GM19023 (cell line): ENCODE data around the gene ARMH3.
A peak's percentile ranks its signal among the peaks of the same experiment; 100 is the strongest.

Source experiments
- ATAC-seq: cut with Tn5 transposase; IDR thresholded peaks from one replicate; pipeline ENCODE4 v1.9.1; 2021; ENCODE audit warnings: mild to moderate bottlenecking, moderate library complexity; ENCODE audit not compliant: unreplicated experiment

ARMH3 gene

DNA sequence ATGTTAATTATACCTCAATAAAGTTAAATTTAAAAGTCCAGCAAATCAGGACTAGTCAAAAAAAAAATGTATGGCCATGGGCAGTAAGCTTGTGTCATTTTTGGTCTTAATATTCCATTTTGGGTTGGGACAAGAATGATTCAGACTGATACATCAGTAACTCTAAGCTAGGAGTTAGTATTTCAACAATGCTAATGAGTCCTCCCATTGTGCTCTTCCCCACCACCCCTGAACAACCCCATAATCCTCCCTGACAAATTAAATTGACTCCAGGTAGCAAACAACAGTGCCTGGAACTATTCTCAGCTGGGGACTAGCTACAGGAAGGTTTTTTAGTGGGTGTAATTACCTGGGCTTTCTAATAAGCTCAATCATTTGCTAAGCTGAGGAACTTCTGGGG is 181.7 kb downstream of the ARMH3 start:
- no peak for ATAC-seq

DNA sequence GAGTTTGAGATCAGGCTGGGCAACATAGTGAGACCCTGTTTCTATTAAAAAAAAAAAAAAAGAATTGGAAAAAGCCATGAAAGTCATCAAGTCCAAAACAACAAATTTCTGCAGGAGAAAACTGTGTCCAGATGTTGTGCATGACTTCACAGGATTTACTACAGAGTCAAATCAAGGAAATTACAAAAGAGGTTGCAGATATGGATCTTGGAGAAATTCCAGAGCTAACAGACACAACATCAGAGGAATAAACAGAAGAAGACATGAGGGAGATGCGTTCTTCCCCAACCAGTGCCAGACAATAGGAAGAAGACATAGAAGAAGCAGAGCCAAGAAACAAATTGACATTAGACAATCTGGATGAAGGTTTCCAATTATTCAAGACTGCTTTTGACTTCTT is 188.0 kb downstream of the ARMH3 start:
- ATAC-seq = no peak

DNA sequence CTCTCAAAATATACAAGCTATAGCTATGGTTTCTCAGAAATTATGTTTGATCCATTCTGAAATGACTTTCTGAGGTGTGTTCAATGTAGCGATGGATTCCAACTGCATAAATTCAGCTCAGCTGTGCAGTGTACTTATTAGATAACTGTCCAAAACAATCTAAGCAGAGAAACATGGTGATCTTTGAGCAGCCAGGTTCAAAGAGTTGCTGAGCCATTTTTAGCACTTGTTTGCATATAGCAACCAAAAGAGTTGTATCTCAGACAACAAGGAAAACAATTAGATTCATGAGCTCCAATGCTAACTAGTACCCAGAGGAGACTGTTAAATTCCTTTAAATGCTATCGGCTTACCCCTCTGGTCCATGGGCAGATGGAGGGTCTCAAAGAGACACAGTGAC is 196.4 kb downstream of the ARMH3 start:
- ATAC-seq = no peak

DNA sequence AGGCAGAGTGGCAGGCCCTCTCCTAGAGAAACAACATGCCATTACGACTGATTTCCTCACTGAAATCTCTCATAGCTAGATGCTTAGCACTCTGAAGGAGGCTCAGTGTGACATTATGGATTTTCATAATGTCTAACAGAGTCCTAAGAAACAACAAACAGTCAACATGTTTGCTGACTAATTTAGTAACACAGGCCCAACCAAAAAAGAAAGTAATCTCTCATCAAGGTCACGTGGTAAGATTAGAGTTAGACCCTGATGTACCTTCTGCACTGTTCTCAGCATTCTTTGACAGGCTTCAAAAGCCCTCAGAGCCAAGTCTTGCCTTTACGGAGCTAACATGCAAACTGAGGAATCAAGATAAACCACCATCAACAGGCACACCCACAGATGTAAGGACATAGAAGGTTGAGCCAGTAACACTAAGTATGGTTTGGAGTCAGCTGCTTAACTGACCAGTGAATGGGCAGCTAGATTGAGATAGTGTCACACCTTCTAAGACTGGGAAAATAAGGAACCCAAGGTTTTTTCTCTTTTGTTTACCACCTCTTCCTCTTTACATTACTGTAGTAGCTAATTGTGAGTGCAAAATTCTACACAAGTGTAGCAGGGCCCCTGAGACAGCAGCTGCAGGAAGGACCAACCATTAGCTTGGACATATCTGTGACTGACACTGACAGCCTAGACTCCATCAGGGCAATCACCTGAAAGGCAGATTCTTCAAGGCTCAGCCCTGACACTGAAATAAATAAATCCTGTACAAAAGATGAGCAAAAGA is 197.1 kb downstream of the ARMH3 start:
- peak; percentile 75 for ATAC-seq

DNA sequence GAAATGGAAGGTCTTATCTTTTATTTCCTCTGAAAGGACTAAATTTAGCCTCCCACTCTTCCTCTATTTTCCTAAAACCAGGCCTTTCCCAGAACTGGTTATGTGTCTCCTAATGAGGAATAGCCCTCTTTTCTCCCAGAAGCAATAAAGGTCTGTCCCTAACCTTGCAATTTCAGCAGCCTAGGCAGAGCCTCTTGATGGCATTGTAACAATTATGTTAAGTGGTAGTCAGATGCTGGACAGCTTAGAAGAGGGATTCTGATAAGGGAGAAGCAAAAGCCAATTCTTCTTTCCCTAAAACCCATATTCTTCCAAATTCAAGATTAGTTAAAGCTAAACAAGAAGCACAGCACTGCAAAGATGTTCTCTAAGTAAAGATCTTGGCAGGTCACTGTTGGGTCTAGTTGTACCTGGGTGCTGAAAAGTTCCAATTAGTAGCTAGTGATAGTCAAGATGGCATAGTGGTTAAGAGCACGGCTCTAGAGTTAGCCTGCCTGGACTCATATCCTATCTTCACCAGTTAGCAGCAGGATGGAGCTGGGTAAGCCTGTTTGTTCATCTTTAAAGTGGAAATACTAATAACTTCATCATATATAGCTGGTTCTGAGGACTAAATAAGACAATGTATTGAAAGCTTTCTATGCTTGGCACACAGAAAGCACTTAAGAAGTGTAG is 198.0 kb downstream of the ARMH3 start:
- ATAC-seq = no peak

DNA sequence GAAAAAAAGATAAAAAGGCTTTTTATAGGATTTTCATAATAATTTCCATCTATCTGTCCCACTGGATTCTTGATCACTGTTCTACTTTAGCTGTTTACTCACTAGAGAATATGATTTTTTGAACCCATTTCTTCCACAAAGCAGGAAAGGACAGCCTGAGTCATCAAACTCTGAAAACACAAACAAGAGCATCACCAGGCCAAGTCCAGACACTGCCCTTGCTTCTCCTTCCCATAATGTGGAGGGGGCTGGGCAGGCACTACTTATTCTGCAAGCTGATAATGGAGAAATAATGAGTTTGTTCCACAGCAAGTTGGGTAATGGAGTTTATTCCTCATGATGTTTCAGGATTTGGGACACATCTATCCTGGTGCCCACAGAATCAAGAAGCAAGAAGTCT is 199.3 kb downstream of the ARMH3 start:
- ATAC-seq = no peak

DNA sequence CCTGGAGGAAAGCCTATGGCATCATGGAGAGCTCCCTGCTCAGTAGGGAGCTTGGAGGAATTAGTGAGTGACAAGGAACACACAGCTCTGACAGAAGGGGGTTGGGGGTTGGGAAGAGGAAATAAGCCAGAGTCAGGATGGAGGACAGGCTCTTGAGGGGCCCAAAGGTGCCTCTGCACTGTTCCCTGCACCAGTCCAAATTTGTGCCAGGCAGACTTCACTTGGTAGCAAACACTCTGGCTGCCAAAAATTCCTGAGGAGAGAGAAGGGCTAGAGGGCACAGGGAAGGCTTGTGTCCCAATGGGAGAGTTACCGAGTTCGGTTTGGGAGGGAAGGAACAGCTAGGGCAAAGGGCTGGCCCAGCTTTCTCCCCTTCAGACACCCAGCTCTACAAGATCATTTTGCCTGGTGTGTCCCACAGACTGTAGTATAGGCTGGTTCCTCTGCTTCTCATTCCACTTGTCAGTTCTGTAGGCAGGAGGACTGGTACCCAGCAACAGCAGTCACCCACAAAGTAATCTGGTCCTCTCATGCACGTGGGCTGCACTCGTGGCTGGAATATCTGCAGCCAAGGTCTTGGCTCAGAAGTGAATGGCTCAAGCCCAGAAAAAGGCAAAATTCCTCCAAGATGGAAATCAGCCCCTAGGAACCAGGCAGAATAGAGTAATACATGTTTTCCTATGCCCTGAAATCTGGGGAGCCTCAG is 204.4 kb downstream of the ARMH3 start:
- ATAC-seq = no peak

DNA sequence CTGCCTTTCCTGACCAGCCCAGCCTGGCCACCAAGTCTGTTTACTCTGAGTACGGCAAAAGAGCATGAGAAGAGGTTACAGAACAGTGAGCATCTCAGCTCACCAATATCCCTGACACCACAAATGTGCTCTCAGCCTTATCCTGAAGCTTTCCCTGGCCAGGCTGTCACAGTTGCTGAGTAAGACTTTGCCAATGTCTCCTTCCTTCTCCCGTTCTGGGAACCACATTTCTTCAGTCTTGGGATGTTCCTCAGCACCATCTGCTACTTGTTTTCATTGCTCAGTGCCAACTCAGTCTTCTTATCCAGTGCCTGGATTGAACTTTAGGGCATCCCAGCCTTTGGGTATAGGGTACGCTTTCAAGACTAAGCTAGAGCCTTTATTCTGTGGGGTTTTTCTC is 205.2 kb downstream of the ARMH3 start:
- no peak for ATAC-seq

DNA sequence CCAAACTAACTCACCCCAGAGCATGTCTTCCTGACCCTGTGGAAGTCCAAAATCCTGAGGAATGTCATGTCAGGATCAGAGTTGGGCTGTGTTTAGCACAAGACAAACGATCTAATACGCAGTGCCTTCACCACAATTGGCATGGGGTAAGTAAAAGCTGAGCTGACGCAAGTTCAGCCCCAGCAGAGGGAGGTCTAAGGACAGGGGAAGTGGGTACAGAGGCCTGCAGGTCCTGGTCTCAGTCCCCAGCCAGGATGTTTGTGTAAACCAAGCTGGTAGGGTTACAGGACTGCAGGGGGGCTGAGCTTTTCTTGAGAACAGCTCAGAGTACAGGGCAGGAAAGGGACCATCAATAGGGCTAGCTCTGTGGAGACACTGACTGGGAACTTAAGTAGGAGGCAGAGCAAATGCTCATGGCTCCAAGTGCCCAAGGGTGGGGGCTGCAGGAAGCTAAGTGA is 207.1 kb downstream of the ARMH3 start:
- no peak for ATAC-seq

DNA sequence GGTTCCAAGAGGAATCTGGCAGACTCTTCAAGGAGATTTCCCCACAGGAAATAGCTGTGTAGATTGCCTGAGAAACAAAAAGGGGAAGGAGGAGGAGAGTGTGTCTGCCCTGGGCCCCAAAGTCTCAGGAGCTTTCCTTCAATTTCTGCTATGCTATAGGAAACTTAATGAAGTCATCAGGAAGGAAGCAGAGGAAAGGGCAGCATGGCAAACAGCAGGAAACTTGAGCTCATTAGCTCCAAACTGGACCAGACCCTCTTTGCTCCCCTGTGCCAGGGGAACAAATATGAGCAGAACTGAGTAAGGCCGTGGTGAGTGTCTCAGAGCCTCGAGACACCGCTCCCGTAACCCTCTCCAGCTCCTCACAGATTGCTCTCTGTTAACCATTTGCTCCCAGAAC is 207.6 kb downstream of the ARMH3 start:
- no peak for ATAC-seq

DNA sequence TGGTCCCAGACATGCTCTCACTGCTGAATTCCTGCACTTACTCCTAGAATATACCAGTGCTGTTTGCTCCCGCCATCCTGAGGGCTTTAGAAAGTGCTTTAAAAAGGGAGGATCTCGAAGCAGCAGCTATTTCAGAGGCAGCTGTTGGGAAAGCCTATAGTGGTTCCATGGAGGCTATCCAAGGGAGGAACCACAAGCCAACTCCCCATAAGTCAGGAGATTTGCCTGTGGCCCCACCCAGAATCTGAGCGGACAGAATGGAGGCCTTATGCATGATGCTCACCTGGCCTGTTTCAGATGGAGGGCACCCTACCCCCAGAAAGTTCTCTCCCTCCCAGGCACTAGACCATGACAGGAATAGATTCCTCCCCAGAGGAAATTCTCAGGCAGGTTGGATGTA is 210.1 kb downstream of the ARMH3 start:
- no peak for ATAC-seq

DNA sequence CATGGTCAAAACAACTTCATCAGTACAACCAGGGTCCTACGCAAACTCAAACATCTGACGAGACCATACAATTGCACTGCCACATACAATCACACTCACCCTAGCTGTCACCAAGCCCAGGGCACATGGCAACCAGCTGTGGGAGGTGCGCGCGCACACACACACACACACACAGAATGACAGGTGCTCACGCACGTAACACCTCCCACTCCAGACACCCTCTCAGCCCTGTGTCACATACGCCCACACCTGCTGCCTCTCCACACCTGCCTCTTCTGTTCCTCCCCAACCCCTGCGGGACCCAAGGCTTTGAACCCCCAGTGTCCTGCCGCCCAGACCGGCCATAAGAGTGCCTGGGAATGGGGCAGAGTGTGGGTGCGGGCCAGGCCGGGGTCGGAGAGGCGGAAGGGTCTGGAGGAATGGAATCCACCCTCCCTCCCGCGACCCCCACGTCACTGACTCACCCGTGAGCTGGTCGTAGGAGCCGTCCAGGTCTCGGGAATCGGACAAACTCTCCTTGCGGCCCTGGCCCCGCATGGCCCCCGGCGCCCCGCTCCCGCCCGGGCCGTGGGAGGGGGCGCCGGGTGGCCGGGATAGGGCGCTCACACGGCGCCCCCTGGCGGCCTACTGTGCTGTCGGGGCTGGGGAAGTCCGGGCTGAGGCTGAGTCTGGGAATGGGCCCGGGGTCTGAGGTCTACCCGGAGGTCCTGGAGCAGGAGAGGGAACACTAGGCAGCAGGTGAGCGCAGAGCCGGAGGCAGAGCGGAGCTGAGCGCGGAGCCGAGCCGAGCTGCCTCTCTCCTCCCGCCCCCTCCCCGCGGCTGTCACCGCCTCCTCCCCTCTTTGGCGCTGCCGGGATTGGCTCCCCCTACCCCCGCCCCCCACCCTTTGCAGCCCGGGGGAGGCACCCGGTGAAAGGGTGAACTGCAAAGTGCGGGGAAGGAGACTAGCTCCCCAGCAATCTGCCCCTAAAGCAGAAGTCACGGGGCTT is 212.6 kb downstream of the ARMH3 start, which contains the start of gene KCNIP2:
KCNIP2 (minus strand) TSS at position 769 of the 990 bp plus-strand sequence; CDS start at position 537, 232 bp downstream.
- no peak for ATAC-seq

DNA sequence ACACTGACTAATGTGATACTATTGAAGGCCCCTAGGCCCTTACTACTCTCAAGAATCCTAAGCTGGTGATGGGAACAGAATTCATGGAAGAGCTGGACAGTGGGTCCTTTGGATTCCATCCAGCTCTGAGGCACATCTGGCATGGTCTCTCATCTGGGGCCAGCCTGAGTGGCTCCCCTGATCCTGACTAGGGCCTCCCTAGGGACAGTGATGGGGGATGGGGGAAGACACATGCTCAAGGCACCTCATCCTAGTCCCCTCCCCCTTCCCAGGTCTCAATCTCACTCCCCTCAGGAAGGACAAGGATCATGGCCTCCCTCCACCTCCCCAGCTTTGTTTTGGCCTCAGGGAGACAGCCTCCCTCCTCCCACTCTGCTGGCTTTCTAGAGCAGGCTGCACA is 214.1 kb downstream of the ARMH3 start:
- ATAC-seq = no peak

DNA sequence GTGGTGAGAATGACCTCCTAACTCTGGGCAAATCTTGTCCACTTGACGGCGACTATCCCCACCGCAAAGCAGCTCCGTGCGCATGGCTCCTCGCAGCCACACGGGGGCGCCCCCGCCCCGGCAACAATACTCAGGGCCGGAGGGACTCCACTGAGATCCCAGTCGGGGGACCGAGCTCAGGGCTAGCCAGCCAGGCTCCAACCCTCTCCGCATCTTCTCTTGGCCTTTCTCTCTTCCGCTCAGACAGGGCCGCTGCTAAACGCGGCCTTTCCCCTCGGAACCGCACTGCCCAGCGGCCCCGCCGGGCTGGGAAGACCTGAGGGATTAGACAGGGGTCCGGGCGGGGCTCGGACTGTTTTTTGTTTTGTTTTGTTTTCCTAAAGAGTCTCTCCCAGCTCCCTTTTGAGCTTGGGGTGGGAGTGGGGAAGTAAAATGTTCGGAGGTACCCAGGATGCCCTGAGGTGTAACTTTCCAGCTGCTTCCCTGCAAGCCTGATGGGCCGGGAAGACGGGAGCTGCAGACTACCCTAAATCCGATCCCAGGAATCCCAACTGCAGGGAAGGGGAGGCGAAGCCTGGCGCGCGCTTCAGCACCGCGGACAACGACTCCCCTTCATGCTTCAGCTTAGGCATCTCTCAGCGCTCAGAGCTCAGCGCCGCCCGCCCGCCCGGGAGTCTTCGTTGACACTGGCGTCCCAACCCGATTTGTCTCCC is 215.1 kb downstream of the ARMH3 start:
- ATAC-seq = peak; percentile 40

DNA sequence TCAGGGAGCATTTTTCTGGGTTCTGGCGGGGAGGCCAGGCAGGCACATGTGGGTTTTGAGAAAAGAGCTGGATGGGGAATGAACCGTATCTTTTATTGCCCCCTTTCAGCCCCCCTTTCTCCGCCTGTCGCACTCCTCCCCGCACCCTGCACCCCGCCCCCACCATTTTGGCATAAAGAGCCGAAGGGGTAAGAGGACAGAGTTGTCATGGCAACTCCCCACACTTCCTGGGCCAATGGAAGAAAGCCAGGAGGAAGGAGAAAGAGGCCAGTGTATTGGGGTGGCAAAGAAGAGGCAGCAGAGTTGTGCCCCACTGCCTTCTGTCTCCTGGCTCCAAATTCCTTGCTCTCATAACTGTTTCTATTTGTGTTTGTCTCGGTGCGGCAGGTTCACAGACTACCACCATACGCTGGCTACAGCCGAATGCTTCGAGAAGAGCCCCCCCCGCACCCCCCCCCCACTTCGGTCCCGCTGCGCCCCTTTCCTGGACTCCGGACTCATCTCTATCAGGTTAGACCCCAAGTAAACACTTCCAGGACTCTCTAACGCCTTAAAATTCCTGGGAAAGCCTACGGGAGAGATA is 215.8 kb downstream of the ARMH3 start:
- no peak for ATAC-seq

DNA sequence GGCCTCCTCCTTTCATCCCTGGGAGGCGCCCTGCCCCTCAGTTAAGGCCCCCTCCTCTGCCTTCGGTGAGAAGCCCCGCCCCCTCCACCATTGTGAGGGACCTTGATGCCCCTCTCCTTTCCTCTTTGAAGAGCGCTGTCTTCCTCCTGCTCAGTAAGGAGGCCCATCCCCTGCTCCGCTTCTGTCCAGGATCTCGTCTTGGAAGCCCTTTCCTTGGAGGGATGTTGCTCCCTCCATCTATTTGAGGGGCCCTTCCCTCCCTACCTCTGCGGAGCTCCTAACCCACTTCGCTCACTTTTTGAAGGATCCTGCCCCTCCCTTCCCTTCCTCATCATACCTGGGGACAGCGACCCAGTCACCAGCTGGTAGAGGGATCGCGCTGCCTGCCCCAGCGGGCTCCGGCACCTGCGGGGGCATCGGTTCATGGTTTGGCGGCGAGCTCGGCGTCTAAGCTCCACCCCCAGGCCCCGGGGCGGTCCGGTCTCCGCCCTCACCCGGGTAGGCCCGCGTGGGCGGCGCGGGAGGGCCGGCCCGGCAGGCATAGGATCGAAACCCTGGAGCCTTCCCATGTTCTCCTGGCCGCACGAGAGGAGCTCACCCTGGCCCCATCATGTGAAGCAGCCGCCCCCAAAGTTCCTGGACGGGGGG is 216.4 kb downstream of the ARMH3 start:
- ATAC-seq = no peak

DNA sequence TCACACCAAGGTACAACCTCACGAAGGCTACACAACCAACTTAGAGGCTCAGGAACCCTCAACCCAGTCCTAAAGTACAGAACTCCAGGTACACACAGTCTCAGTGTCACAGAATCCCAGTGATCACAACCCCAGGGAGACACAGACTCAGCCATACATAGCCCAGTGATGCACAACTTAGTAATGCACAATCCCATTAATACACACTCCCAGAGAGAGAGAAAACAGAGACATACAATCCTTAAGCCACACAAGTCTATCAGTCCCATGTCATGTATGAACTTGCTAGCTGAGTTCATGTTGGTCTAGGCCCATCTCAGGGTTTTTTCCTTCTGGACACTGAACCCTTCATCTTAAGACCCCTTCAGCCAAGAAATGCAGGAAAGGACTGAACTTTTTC is 217.0 kb downstream of the ARMH3 start:
- no peak for ATAC-seq

DNA sequence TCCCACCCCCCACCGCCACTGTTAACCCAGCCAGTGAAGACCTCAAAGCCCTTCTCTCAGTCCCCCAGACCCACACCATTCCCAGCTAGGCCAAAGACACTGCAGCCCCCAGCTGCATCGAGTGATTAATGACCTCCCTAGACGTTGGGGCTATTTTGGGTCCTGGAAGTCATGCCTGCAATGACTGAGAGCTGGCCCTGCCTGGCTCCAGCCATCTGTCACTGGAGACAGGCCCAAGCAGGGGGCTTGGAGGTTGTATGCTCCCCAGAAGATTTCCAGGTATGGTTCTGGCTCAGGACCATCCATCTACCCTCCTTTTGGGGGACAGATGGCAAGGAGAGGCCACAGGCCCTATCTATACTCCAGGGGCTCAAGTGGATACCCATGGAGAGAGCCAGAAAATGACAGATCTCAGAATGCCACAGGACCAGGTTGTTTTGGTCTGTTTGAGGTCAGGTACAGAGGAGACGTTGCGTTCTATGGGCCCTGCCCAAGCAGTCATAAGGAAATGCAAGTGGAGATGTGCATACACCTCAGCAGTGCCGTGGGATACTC is 217.5 kb downstream of the ARMH3 start:
- ATAC-seq = no peak

DNA sequence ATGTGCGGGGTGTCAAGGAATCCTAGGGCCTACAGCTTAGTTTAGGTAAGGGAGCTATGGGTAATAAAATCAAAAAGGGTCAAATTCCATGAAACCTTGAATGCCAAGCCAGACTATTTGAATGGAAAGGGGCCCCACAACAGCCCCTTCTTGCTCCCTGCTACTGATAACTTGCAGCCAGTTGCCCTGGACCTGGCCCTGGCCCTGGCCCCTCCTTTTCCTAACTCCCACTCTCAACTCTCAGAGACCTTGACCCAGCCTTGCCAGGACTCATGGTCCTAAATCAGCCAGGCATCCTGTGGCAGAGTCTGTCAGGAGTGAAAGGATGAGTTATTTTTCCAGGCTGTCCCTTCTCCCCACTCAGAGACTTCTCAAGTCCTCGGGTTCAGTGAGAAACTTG is 218.2 kb downstream of the ARMH3 start:
- no peak for ATAC-seq
